ENCODE measurements around the gene CUX1. TPM values are rescaled to one million over a fixed set of nuclear protein-coding genes. Genes with fewer than 3 reads are reported as not detected.

The CUX1 gene
- total RNA-seq, 1 experiment from 2014 or later: 47.6 TPM

DNA sequence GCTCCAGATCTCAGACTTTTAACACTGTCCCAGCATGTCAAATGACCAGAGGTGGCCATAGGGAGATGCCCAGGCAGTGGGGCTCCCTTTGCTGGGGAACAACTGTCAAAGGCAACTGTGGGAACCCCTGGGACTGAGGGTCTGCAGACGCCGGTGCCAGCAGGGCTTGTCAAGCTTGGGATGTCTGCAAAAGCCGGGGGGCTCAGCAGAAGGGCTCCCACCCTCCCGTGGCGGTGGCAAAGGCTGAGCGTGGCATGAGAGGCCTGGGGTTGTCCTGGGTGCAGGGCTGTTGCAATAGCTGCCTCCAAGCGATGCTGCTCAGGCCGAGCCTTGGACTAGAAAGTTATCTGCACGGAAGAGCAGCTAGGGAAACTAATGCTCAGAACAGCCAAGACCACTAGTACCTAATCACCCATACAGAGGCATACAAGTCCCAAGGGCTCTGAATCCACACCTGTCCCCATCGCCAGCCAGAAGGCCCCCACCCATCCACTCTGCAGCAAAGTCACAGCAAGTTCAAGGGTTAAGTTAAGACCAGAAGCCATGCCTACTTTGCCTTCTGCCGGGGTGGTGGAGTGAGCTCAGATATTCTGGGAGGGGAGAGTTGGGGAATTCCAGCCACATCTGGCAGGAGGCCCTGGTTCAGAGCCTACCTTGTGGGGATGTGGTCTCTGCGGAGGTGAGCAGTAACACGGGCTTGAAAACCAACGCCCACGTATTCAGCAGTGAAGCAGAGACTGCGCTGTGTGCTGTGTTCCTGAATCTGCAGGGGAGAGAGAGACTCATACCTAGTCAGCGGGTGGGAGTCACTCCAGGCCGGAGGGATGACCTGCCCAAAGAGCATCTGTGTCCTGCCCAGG is 473.9 kb downstream of the CUX1 start:
- H3K36me3 Mint-ChIP-seq (ENCODE audit: insufficient read depth, unreplicated experiment): no peaks in the 10 kb centered on the region
- no peak for DNase-seq (ENCODE audit: unreplicated experiment)
- H3K27me3 Mint-ChIP-seq (ENCODE audit: insufficient read depth, unreplicated experiment): no peaks in the 10 kb centered on the region
- intact Hi-C loops (cut with micrococcal nuclease): no loop called here
- H3K4me1 Mint-ChIP-seq (ENCODE audit: insufficient read depth, unreplicated experiment): peaks cover 6% of the 10 kb centered on the region
- H3K9me3 Mint-ChIP-seq (ENCODE audit: unreplicated experiment): no peaks in the 10 kb centered on the region
- no TSS peak for BruUV-seq (replicated peaks)
- no peak overlapping the region for H3K4me3 Mint-ChIP-seq (ENCODE audit: unreplicated experiment)
- ChIA-PET POLR2A (no interaction called here), CTCF (no interaction called here)
- TF ChIP-seq, protein P1, sequence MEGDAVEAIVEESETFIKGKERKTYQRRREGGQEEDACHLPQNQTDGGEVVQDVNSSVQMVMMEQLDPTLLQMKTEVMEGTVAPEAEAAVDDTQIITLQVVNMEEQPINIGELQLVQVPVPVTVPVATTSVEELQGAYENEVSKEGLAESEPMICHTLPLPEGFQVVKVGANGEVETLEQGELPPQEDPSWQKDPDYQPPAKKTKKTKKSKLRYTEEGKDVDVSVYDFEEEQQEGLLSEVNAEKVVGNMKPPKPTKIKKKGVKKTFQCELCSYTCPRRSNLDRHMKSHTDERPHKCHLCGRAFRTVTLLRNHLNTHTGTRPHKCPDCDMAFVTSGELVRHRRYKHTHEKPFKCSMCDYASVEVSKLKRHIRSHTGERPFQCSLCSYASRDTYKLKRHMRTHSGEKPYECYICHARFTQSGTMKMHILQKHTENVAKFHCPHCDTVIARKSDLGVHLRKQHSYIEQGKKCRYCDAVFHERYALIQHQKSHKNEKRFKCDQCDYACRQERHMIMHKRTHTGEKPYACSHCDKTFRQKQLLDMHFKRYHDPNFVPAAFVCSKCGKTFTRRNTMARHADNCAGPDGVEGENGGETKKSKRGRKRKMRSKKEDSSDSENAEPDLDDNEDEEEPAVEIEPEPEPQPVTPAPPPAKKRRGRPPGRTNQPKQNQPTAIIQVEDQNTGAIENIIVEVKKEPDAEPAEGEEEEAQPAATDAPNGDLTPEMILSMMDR (IDR thresholded peaks at IDR 0.05; ENCODE audit: unreplicated experiment): no peak
- H3K27ac Mint-ChIP-seq (ENCODE audit: low read depth, unreplicated experiment): no peak overlapping the region

GRCh38 chr7:102291916-102292267 is 474.5 kb downstream of the CUX1 start:
- Mint-ChIP-seq H3K9me3 (ENCODE audit: unreplicated experiment) (no peaks in the 10 kb centered on the region), H3K27me3 (ENCODE audit: insufficient read depth, unreplicated experiment) (no peaks in the 10 kb centered on the region), H3K27ac (ENCODE audit: low read depth, unreplicated experiment) (no peak overlapping the region), H3K36me3 (ENCODE audit: insufficient read depth, unreplicated experiment) (no peaks in the 10 kb centered on the region), H3K4me3 (ENCODE audit: unreplicated experiment) (no peak overlapping the region), H3K4me1 (ENCODE audit: insufficient read depth, unreplicated experiment) (peaks cover 6% of the 10 kb centered on the region)
- DNase-seq (ENCODE audit: unreplicated experiment): no peak
- CTCF ChIA-PET: interaction anchor here (0.6 kb wide), 1 partner anchor 11 kb away, joined by 3 read pairs; no protein-coding TSS in a partner anchor
- POLR2A ChIA-PET: no interaction called here
- BruUV-seq (replicated peaks): no TSS peak
- TF ChIP-seq, protein P1 (IDR thresholded peaks at IDR 0.05; ENCODE audit: unreplicated experiment): no peak
- intact Hi-C loops (cut with micrococcal nuclease): no loop called here

GRCh38 chr7:102292813-102293798 is 475.7 kb downstream of the CUX1 start:
- ChIA-PET CTCF (no interaction called here), POLR2A (interaction anchor here (0.6 to 0.7 kb wide), 2 partner anchors 65 to 111 kb away, joined by 3 to 5 read pairs; no protein-coding TSS in a partner anchor)
- Mint-ChIP-seq H3K36me3 (ENCODE audit: insufficient read depth, unreplicated experiment) (no peaks in the 10 kb centered on the region), H3K4me3 (ENCODE audit: unreplicated experiment) (no peak overlapping the region), H3K9me3 (ENCODE audit: unreplicated experiment) (no peaks in the 10 kb centered on the region), H3K27ac (ENCODE audit: low read depth, unreplicated experiment) (no peak overlapping the region), H3K27me3 (ENCODE audit: insufficient read depth, unreplicated experiment) (no peaks in the 10 kb centered on the region), H3K4me1 (ENCODE audit: insufficient read depth, unreplicated experiment) (peaks cover 6% of the 10 kb centered on the region)
- intact Hi-C loops (cut with micrococcal nuclease): no loop called here
- no peak for DNase-seq (ENCODE audit: unreplicated experiment)
- no TSS peak for BruUV-seq (replicated peaks)
- TF ChIP-seq, protein P1 (IDR thresholded peaks at IDR 0.05; ENCODE audit: unreplicated experiment): no peak

DNA sequence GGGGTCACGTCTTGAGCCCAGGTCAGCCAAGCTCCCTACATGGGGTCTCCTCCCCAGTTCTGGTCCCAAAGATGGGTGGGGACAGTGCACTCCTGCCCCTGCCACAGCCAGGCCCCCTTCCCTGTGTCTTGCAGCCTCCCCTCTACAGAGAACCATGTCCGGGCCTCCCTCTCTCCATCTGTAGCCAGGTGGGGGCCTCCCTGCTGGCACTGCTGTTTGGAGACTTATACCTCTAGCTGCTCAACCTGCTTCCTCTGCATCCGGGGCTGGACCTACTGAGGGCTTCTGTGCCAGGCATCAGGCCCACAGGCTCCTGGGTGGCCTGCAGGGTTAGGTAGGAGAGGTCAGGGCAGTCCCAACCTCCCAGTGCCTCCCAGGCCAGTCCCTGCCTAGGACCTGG is 477.2 kb downstream of the CUX1 start:
- no peak overlapping the region for H3K27ac Mint-ChIP-seq (ENCODE audit: low read depth, unreplicated experiment)
- intact Hi-C loops (cut with micrococcal nuclease): no loop called here
- H3K4me1 Mint-ChIP-seq (ENCODE audit: insufficient read depth, unreplicated experiment): peaks cover 6% of the 10 kb centered on the region
- no peak overlapping the region for H3K4me3 Mint-ChIP-seq (ENCODE audit: unreplicated experiment)
- H3K9me3 Mint-ChIP-seq (ENCODE audit: unreplicated experiment): no peaks in the 10 kb centered on the region
- no peaks in the 10 kb centered on the region for H3K36me3 Mint-ChIP-seq (ENCODE audit: insufficient read depth, unreplicated experiment)
- no peak for DNase-seq (ENCODE audit: unreplicated experiment)
- no TSS peak for BruUV-seq (replicated peaks)
- TF ChIP-seq, protein P1 (IDR thresholded peaks at IDR 0.05; ENCODE audit: unreplicated experiment): no peak
- POLR2A ChIA-PET: no interaction called here
- H3K27me3 Mint-ChIP-seq (ENCODE audit: insufficient read depth, unreplicated experiment): no peaks in the 10 kb centered on the region
- CTCF ChIA-PET: no interaction called here
